SKM-1 treated with dmso at 0.1 percent for 144 hours (cell line): ENCODE measurements around the gene RAB43.

ENCODE experiments used
- DNase-seq: peaks from one replicate; lab custom pipeline; 2025; ENCODE audit not compliant: unreplicated experiment; lab: John Stamatoyannopoulos, UW

The RAB43 gene

GRCh38 chr3:129039271-129040038 lies 82.1 kb downstream of the RAB43 start:
- no peak for DNase-seq

GRCh38 chr3:129038121-129038855 lies 83.3 kb downstream of the RAB43 start:
- no peak for DNase-seq
